HEK293 (cell line): ENCODE measurements around the gene IL17D.

Experiments
- CTCF ChIA-PET: fragments of 350-600 bp; formaldehyde crosslinking; extraction: SDS; loops from one replicate; lab custom pipeline; 2021; ENCODE audit warnings: antibody characterized with exemption; lab: Yijun Ruan, JAX
- POLR2A ChIA-PET: fragments of 300-600 bp; formaldehyde crosslinking; extraction: SDS; loops from one replicate; lab custom pipeline; 2020; ENCODE audit warnings: antibody characterized with exemption, inconsistent platforms; lab: Yijun Ruan, JAX
- H3K27ac ChIP-seq: fragments of 200-500 bp; sonication (Bioruptor generic); 2 replicates; pipeline ENCODE4 v1.5.1; 2014; ENCODE audit warnings: low read depth, low read length, control low read depth, inconsistent platforms; ENCODE audit errors: extremely low read depth
- H3K36me3 ChIP-seq, 2 experiments: fragments of 200-500 bp in 1 of 2; sonication (Bioruptor generic) in 1 of 2; 1 replicate in 1 of 2; 2 replicates in 1 of 2; pipeline ENCODE4 v1.5.1; 2014 to 2017; ENCODE audit warnings: inconsistent platforms in 2 of 2, low read length in 2 of 2; ENCODE audit not compliant: control insufficient read depth in 2 of 2, insufficient read depth in 1 of 2
- H3K4me1 ChIP-seq: fragments of 200-500 bp; sonication (Bioruptor generic); 2 replicates; pipeline ENCODE4 v1.5.1; 2014; ENCODE audit warnings: mild to moderate bottlenecking, low read length, inconsistent platforms; ENCODE audit not compliant: control insufficient read depth, insufficient read depth
- H3K4me3 ChIP-seq: 2 replicates; pipeline ENCODE4 v1.5.1; 2011; ENCODE audit warnings: low read depth, mild to moderate bottlenecking, control low read depth, low read length, moderate library complexity
- H3K9me3 ChIP-seq: fragments of 200-500 bp; sonication (Bioruptor generic); 2 replicates; pipeline ENCODE4 v1.5.1; 2014; ENCODE audit warnings: low read depth, low read length, inconsistent platforms; ENCODE audit not compliant: control insufficient read depth, insufficient read depth
- EGR2 ChIP-seq: fragments of 450-650 bp; formaldehyde crosslinking; IDR thresholded peaks from 2 replicates; pipeline ENCODE4 v1.5.1; 2016; ENCODE audit warnings: low read depth, missing biosample characterization, missing genetic modification characterization
- GLIS1 ChIP-seq: fragments of 450-650 bp; formaldehyde crosslinking; IDR thresholded peaks from 2 replicates; pipeline ENCODE4 v1.5.1; 2016; ENCODE audit warnings: missing biosample characterization, missing genetic modification characterization
- MYNN ChIP-seq: fragments of 450-650 bp; formaldehyde crosslinking; IDR thresholded peaks from 2 replicates; pipeline ENCODE4 v1.5.1; 2016; ENCODE audit warnings: missing biosample characterization, missing genetic modification characterization, borderline replicate concordance
- MZF1 ChIP-seq: fragments of 450-650 bp; formaldehyde crosslinking; IDR thresholded peaks from 2 replicates; pipeline ENCODE4 v1.5.1; 2017; ENCODE audit warnings: missing biosample characterization, missing genetic modification characterization, borderline replicate concordance
- SETDB1 ChIP-seq: IDR thresholded peaks from one replicate; pipeline ENCODE4 v1.6.1; 2017; ENCODE audit warnings: mild to moderate bottlenecking, low read length, moderate library complexity, mixed read lengths; ENCODE audit not compliant: insufficient read length
- ZFHX2 ChIP-seq: fragments of 450-650 bp; formaldehyde crosslinking; conservative IDR thresholded peaks from 2 replicates; pipeline ENCODE4 v1.5.1; 2016; ENCODE audit warnings: missing biosample characterization, missing genetic modification characterization
- ZNF174 ChIP-seq: fragments of 450-650 bp; formaldehyde crosslinking; IDR thresholded peaks from 2 replicates; pipeline ENCODE4 v1.5.0; 2017; ENCODE audit warnings: missing biosample characterization, mild to moderate bottlenecking, missing genetic modification characterization
- ZNF354C ChIP-seq: fragments of 450-650 bp; formaldehyde crosslinking; IDR thresholded peaks from 2 replicates; pipeline ENCODE4 v1.5.1; 2016; ENCODE audit warnings: missing biosample characterization, missing genetic modification characterization, low read depth, borderline replicate concordance
- ZNF423 ChIP-seq: fragments of 450-650 bp; formaldehyde crosslinking; IDR thresholded peaks from 2 replicates; pipeline ENCODE4 v1.5.1; 2016; ENCODE audit warnings: missing biosample characterization, missing genetic modification characterization
- ZNF48 ChIP-seq: fragments of 450-650 bp; formaldehyde crosslinking; IDR thresholded peaks from 2 replicates; pipeline ENCODE4 v1.5.1; 2016; ENCODE audit warnings: missing biosample characterization, missing genetic modification characterization
- ZNF621 ChIP-seq: fragments of 450-650 bp; formaldehyde crosslinking; IDR thresholded peaks from 2 replicates; pipeline ENCODE4 v1.5.1; 2017; ENCODE audit warnings: missing biosample characterization, missing genetic modification characterization
- ZNF626 ChIP-seq: fragments of 450-650 bp; sonication (Bioruptor Pico); formaldehyde crosslinking; IDR thresholded peaks from 2 replicates; pipeline ENCODE4 v1.5.1; 2018; ENCODE audit warnings: missing biosample characterization, missing genetic modification characterization, inconsistent platforms
- ZNF660 ChIP-seq: fragments of 450-650 bp; IDR thresholded peaks from 2 replicates; pipeline ENCODE4 v1.5.1; 2018; ENCODE audit warnings: missing biosample characterization, mild to moderate bottlenecking, missing genetic modification characterization
- ZNF664 ChIP-seq: fragments of 450-650 bp; formaldehyde crosslinking; IDR thresholded peaks from 2 replicates; pipeline ENCODE4 v1.5.1; 2016; ENCODE audit warnings: missing biosample characterization, missing genetic modification characterization
- ZNF777 ChIP-seq: fragments of 450-650 bp; formaldehyde crosslinking; IDR thresholded peaks from 2 replicates; pipeline ENCODE4 v1.5.1; 2017; ENCODE audit warnings: missing biosample characterization, missing genetic modification characterization, borderline replicate concordance
- TF ChIP-seq, protein P1 (sequence below): fragments of 450-650 bp; formaldehyde crosslinking; IDR thresholded peaks from 2 replicates; pipeline ENCODE4 v1.5.1; 2016; ENCODE audit warnings: missing biosample characterization, missing genetic modification characterization, borderline replicate concordance
- TF ChIP-seq, protein P2 (sequence below): fragments of 450-650 bp; formaldehyde crosslinking; IDR thresholded peaks from 2 replicates; pipeline ENCODE4 v1.5.1; 2017; ENCODE audit warnings: missing biosample characterization, missing genetic modification characterization

The IL17D gene

DNA sequence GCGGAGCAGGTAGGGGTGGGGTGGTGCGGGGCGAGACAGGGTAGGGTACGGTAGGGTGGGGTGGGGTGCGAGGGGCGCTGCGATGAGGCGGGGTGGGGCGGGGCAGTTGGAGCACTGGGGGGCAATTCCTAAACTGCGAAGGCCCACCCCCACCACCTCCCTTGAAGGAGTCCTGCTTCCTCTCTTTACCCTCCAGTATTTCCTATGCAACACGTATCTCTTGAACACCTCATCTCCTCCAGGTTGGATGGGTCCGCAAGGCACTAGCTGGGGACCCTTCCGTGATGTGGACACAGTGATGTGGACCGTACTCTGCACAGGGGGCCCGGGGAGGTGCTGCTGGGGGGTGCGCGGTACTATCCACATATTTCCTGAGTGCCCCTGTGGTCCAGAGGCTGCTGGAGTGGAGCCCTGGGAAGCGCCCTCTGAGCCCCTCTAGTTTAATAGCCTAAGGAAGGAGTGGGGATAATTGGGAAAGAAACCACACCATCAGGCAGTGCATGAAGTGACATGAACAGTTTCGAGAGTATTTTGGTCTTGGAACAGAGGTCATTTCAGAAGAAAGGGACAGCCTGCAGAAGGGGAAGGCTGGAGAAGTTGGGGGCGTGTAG is 1.1 kb downstream of the IL17D start (continued):
- TF ChIP-seq, protein P1, sequence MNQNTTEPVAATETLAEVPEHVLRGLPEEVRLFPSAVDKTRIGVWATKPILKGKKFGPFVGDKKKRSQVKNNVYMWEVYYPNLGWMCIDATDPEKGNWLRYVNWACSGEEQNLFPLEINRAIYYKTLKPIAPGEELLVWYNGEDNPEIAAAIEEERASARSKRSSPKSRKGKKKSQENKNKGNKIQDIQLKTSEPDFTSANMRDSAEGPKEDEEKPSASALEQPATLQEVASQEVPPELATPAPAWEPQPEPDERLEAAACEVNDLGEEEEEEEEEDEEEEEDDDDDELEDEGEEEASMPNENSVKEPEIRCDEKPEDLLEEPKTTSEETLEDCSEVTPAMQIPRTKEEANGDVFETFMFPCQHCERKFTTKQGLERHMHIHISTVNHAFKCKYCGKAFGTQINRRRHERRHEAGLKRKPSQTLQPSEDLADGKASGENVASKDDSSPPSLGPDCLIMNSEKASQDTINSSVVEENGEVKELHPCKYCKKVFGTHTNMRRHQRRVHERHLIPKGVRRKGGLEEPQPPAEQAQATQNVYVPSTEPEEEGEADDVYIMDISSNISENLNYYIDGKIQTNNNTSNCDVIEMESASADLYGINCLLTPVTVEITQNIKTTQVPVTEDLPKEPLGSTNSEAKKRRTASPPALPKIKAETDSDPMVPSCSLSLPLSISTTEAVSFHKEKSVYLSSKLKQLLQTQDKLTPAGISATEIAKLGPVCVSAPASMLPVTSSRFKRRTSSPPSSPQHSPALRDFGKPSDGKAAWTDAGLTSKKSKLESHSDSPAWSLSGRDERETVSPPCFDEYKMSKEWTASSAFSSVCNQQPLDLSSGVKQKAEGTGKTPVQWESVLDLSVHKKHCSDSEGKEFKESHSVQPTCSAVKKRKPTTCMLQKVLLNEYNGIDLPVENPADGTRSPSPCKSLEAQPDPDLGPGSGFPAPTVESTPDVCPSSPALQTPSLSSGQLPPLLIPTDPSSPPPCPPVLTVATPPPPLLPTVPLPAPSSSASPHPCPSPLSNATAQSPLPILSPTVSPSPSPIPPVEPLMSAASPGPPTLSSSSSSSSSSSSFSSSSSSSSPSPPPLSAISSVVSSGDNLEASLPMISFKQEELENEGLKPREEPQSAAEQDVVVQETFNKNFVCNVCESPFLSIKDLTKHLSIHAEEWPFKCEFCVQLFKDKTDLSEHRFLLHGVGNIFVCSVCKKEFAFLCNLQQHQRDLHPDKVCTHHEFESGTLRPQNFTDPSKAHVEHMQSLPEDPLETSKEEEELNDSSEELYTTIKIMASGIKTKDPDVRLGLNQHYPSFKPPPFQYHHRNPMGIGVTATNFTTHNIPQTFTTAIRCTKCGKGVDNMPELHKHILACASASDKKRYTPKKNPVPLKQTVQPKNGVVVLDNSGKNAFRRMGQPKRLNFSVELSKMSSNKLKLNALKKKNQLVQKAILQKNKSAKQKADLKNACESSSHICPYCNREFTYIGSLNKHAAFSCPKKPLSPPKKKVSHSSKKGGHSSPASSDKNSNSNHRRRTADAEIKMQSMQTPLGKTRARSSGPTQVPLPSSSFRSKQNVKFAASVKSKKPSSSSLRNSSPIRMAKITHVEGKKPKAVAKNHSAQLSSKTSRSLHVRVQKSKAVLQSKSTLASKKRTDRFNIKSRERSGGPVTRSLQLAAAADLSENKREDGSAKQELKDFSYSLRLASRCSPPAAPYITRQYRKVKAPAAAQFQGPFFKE (tag by site-specific recombination): no peak
- TF ChIP-seq ZNF626 (tag by site-specific recombination): no peak
- TF ChIP-seq, protein P2, sequence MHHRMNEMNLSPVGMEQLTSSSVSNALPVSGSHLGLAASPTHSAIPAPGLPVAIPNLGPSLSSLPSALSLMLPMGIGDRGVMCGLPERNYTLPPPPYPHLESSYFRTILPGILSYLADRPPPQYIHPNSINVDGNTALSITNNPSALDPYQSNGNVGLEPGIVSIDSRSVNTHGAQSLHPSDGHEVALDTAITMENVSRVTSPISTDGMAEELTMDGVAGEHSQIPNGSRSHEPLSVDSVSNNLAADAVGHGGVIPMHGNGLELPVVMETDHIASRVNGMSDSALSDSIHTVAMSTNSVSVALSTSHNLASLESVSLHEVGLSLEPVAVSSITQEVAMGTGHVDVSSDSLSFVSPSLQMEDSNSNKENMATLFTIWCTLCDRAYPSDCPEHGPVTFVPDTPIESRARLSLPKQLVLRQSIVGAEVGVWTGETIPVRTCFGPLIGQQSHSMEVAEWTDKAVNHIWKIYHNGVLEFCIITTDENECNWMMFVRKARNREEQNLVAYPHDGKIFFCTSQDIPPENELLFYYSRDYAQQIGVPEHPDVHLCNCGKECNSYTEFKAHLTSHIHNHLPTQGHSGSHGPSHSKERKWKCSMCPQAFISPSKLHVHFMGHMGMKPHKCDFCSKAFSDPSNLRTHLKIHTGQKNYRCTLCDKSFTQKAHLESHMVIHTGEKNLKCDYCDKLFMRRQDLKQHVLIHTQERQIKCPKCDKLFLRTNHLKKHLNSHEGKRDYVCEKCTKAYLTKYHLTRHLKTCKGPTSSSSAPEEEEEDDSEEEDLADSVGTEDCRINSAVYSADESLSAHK (tag by site-specific recombination): peak; percentile 93
- TF ChIP-seq, all 188 proteins: peak for 4

DNA sequence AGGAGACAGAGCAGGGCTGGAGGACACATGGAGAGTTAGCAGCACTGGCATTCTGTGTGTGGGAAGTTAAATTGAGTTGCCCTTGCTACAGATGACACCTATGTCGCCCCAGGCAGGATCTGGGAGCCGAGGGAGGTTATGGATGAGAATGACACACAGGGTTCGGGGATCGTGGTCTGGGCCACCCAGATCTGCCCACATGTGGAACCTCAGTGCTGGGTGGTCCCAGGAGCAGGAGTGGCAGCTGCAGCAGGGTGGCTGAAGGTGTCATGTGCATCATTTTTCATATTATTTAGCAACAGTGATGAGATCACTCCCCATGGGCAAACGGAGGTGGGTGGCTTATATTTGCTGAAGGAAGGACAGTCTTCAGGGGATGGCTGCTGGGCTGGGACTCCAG is 3.2 kb downstream of the IL17D start:
- Histone ChIP-seq H3K4me3 (no peak overlapping the region), H3K36me3 (no peaks in the 10 kb centered on the region), H3K9me3 (no peaks in the 10 kb centered on the region), H3K27ac (no peak overlapping the region), H3K4me1 (no peaks in the 10 kb centered on the region)
- POLR2A ChIA-PET: no interaction called here
- CTCF ChIA-PET: interaction anchor here (0.7 kb wide), 1 partner anchor 18 kb away, joined by 3 read pairs; no protein-coding TSS in a partner anchor
- peak; percentile 44; the same call in 1 of the 2 replicates for TF ChIP-seq EGR2
- peak; percentile 56 for TF ChIP-seq ZFHX2
- TF ChIP-seq ZNF48 (tag by site-specific recombination): no peak
- no peak for TF ChIP-seq ZNF354C

DNA sequence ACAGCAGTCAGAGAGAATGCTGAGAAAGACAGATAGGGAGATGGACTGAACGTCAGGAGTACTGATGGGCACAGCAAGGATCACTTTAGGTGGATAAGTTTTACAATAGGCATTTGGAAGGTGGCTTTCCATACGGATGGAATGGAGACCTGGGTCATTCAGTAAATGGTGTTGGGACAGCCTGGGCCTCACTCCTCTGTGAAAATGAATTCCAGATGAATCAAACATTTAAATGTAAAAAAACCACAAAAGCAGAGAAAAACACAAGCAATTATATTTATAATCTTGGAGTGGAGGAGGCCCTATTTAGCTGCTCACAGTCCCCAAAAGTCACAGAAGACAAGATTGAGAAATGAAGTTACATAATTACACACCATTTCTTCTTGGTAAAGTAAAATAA is 4.7 kb downstream of the IL17D start:
- Histone ChIP-seq H3K9me3 (no peaks in the 10 kb centered on the region), H3K27ac (no peak overlapping the region), H3K36me3 (no peaks in the 10 kb centered on the region), H3K4me3 (no peak overlapping the region), H3K4me1 (no peaks in the 10 kb centered on the region)
- ChIA-PET POLR2A (no interaction called here), CTCF (no interaction called here)
- TF ChIP-seq ZNF423 (tag by site-specific recombination): no peak
- TF ChIP-seq ZNF621 (tag by site-specific recombination): no peak
- no peak for TF ChIP-seq SETDB1
- TF ChIP-seq ZNF777 (tag by site-specific recombination): no peak
- TF ChIP-seq ZNF660: no peak
- no peak for TF ChIP-seq ZNF664 (tag by site-specific recombination)
- TF ChIP-seq MYNN (tag by site-specific recombination): no peak
- TF ChIP-seq MZF1 (tag by site-specific recombination): no peak
- TF ChIP-seq GLIS1 (tag by site-specific recombination): no peak
- TF ChIP-seq ZNF174 (tag by site-specific recombination): no peak
